Aortic smooth muscle cell (primary cell): Measurements from ENCODE around the gene KLHL25. TPM values are rescaled to one million over a fixed set of nuclear protein-coding genes. Genes with fewer than 3 reads are reported as not detected.

Experiments
- total RNA-seq: library from RNA; depleted of rRNA; stranded (reverse); fragments of >200 nt; gene quantifications from 2 replicates; pipeline ENCODE4 v1.2.3, GENCODE V29; 2014

KLHL25 gene
- total RNA-seq: 2.9 and 3.2 TPM in 2 replicates

GRCh38 chr15:85794598-85795336 is at the start of gene KLHL25:
TSS of gene KLHL25 (minus strand) at chr15:85794925. CDS start at chr15:85769810, 25,115 bp downstream.

